HEK293 (cell line): ENCODE measurements around the gene SDS.

Source experiments
- CTCF ChIA-PET: fragments of 350-600 bp; formaldehyde crosslinking; extraction: SDS; loops from one replicate; lab custom pipeline; 2021; ENCODE audit warnings: antibody characterized with exemption; lab: Yijun Ruan, JAX
- POLR2A ChIA-PET: fragments of 300-600 bp; formaldehyde crosslinking; extraction: SDS; loops from one replicate; lab custom pipeline; 2020; ENCODE audit warnings: antibody characterized with exemption, inconsistent platforms; lab: Yijun Ruan, JAX
- H3K27ac ChIP-seq: fragments of 200-500 bp; sonication (Bioruptor generic); 2 replicates; pipeline ENCODE4 v1.5.1; 2014; ENCODE audit warnings: low read depth, low read length, control low read depth, inconsistent platforms; ENCODE audit errors: extremely low read depth
- H3K36me3 ChIP-seq, 2 experiments: fragments of 200-500 bp in 1 of 2; sonication (Bioruptor generic) in 1 of 2; 1 replicate in 1 of 2; 2 replicates in 1 of 2; pipeline ENCODE4 v1.5.1; 2014 to 2017; ENCODE audit warnings: inconsistent platforms in 2 of 2, low read length in 2 of 2; ENCODE audit not compliant: control insufficient read depth in 2 of 2, insufficient read depth in 1 of 2
- H3K4me1 ChIP-seq: fragments of 200-500 bp; sonication (Bioruptor generic); 2 replicates; pipeline ENCODE4 v1.5.1; 2014; ENCODE audit warnings: mild to moderate bottlenecking, low read length, inconsistent platforms; ENCODE audit not compliant: control insufficient read depth, insufficient read depth
- H3K4me3 ChIP-seq: 2 replicates; pipeline ENCODE4 v1.5.1; 2011; ENCODE audit warnings: low read depth, mild to moderate bottlenecking, control low read depth, low read length, moderate library complexity
- H3K9me3 ChIP-seq: fragments of 200-500 bp; sonication (Bioruptor generic); 2 replicates; pipeline ENCODE4 v1.5.1; 2014; ENCODE audit warnings: low read depth, low read length, inconsistent platforms; ENCODE audit not compliant: control insufficient read depth, insufficient read depth
- RBAK ChIP-seq: fragments of 450-650 bp; formaldehyde crosslinking; IDR thresholded peaks from 2 replicates; pipeline ENCODE4 v1.5.1; 2016; ENCODE audit warnings: missing biosample characterization, missing genetic modification characterization
- SCRT2 ChIP-seq: fragments of 450-650 bp; formaldehyde crosslinking; IDR thresholded peaks from 2 replicates; pipeline ENCODE4 v1.5.1; 2016; ENCODE audit warnings: missing biosample characterization, missing genetic modification characterization
- SETDB1 ChIP-seq: IDR thresholded peaks from one replicate; pipeline ENCODE4 v1.6.1; 2017; ENCODE audit warnings: mild to moderate bottlenecking, low read length, moderate library complexity, mixed read lengths; ENCODE audit not compliant: insufficient read length
- WT1 ChIP-seq: fragments of 450-650 bp; formaldehyde crosslinking; IDR thresholded peaks from 2 replicates; pipeline ENCODE4 v1.5.1; 2016; ENCODE audit warnings: missing biosample characterization, missing genetic modification characterization
- ZNF112 ChIP-seq: fragments of 450-650 bp; formaldehyde crosslinking; IDR thresholded peaks from 2 replicates; pipeline ENCODE4 v1.5.0; 2017; ENCODE audit warnings: missing biosample characterization, missing genetic modification characterization
- ZNF146 ChIP-seq: fragments of 450-650 bp; formaldehyde crosslinking; IDR thresholded peaks from 2 replicates; pipeline ENCODE4 v1.5.1; 2016; ENCODE audit warnings: missing biosample characterization, missing genetic modification characterization
- ZNF202 ChIP-seq: fragments of 450-650 bp; formaldehyde crosslinking; IDR thresholded peaks from 2 replicates; pipeline ENCODE4 v1.5.1; 2016; ENCODE audit warnings: missing biosample characterization, missing genetic modification characterization, borderline replicate concordance
- ZNF335 ChIP-seq: fragments of 450-650 bp; formaldehyde crosslinking; conservative IDR thresholded peaks from 2 replicates; pipeline ENCODE4 v1.5.1; 2016; ENCODE audit warnings: missing biosample characterization, missing genetic modification characterization
- ZNF341 ChIP-seq: fragments of 450-650 bp; formaldehyde crosslinking; IDR thresholded peaks from 2 replicates; pipeline ENCODE4; 2016; ENCODE audit warnings: low read depth, missing biosample characterization, missing genetic modification characterization
- ZNF48 ChIP-seq: fragments of 450-650 bp; formaldehyde crosslinking; IDR thresholded peaks from 2 replicates; pipeline ENCODE4 v1.5.1; 2016; ENCODE audit warnings: missing biosample characterization, missing genetic modification characterization
- ZNF521 ChIP-seq: fragments of 450-650 bp; formaldehyde crosslinking; IDR thresholded peaks from 2 replicates; pipeline ENCODE4 v1.5.1; 2017; ENCODE audit warnings: missing biosample characterization, mild to moderate bottlenecking, missing genetic modification characterization
- ZNF677 ChIP-seq: fragments of 450-650 bp; IDR thresholded peaks from 2 replicates; pipeline ENCODE4 v1.5.0; 2018; ENCODE audit warnings: missing biosample characterization, mild to moderate bottlenecking, missing genetic modification characterization, moderate library complexity
- TF ChIP-seq, protein P1 (sequence below): fragments of 450-650 bp; formaldehyde crosslinking; IDR thresholded peaks from 2 replicates; pipeline ENCODE4 v1.5.1; 2017; ENCODE audit warnings: missing biosample characterization, missing genetic modification characterization
- TF ChIP-seq, protein P2 (sequence below): fragments of 450-650 bp; formaldehyde crosslinking; conservative IDR thresholded peaks from 2 replicates; pipeline ENCODE4 v1.5.1; 2016; ENCODE audit warnings: low read depth, missing biosample characterization, missing genetic modification characterization
- TF ChIP-seq, protein P3 (sequence below): fragments of 450-650 bp; formaldehyde crosslinking; IDR thresholded peaks from 2 replicates; pipeline ENCODE4 v1.5.1; 2016; ENCODE audit warnings: missing biosample characterization, missing genetic modification characterization
- TF ChIP-seq, protein P4 (sequence below): fragments of 450-650 bp; formaldehyde crosslinking; IDR thresholded peaks from 2 replicates; pipeline ENCODE4 v1.5.1; 2017; ENCODE audit warnings: missing biosample characterization, missing genetic modification characterization
- TF ChIP-seq, protein P5 (sequence below): fragments of 450-650 bp; formaldehyde crosslinking; IDR thresholded peaks from 2 replicates; pipeline ENCODE4 v1.5.1; 2016; ENCODE audit warnings: missing biosample characterization, missing genetic modification characterization

The SDS gene, protein sequence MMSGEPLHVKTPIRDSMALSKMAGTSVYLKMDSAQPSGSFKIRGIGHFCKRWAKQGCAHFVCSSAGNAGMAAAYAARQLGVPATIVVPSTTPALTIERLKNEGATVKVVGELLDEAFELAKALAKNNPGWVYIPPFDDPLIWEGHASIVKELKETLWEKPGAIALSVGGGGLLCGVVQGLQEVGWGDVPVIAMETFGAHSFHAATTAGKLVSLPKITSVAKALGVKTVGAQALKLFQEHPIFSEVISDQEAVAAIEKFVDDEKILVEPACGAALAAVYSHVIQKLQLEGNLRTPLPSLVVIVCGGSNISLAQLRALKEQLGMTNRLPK

DNA sequence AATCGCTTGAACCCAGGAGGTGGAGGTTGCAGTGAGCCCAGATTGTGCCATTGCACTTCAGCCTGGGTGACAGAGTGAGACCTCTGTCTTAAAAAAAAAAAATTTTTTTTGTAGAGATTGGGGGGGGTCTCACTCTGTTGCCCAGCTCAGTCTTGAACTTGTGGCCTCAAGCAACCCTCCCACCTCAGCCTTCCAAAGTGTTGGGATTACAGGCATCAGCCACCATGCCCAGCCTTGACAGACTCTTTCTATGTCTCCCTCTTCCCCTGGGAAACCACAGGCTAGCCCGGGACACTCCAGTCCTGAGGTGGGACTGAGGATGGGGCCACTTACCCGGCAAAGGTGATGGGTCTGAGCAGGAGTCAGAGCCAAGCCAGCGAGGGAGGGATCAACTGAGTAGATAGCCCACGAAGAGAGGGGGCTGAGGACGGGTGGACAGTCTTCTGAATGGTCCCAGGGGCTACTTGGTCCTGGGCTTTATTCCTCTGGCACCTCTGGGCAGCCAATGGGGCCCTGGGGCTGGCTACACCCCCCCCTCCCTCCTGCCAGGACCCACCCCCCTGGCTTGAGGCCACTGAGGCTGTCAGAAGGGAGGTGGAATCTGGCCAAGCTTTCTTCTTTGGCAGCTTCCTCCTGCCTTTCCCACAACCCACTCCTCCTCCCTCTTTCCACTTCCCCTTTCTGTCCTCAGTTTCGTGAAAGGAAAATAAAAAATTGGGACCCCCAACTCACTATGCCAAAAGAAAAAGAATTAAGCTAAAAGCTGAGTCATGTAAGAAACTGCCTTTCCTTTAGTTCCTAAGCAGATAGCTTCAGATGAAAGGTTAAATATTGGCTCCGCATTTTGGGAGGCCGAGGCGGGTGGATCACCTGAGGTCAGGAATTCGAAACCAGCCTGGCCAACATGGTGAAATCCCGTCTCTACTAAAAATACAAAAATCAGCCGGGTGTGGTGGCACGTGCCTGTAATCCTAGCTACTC, at the start of gene SDS:
Gene SDS, minus strand, starts transcription at position 453 of the 981 bp plus-strand sequence. CDS start 4,179 bp downstream, outside the sequence.
- ChIA-PET POLR2A (interaction anchor here (1.1 kb wide), 1 partner anchor 18 kb away, joined by 3 read pairs; the partner anchor contains the start of gene SDSL), CTCF (interaction anchor here (0.5 to 1.8 kb wide), 4 partner anchors 18 to 355 kb away, joined by 3 to 5 read pairs (median 4); no protein-coding TSS in a partner anchor)
- Histone ChIP-seq H3K27ac (no peak within 1 kb of the TSS), H3K4me1 (no peaks in the 10 kb centered on the region), H3K36me3 (no peaks in the 10 kb centered on the region), H3K4me3 (no peak within 1 kb of the TSS), H3K9me3 (no peaks in the 10 kb centered on the region)
- TF ChIP-seq ZNF335 (tag by site-specific recombination) (peak; percentile 45), ZNF341 (tag by site-specific recombination) (peak; percentile 69), RBAK (tag by site-specific recombination) (no peak)
- TF ChIP-seq, protein P1, sequence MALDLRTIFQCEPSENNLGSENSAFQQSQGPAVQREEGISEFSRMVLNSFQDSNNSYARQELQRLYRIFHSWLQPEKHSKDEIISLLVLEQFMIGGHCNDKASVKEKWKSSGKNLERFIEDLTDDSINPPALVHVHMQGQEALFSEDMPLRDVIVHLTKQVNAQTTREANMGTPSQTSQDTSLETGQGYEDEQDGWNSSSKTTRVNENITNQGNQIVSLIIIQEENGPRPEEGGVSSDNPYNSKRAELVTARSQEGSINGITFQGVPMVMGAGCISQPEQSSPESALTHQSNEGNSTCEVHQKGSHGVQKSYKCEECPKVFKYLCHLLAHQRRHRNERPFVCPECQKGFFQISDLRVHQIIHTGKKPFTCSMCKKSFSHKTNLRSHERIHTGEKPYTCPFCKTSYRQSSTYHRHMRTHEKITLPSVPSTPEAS (tag by site-specific recombination): no peak
- TF ChIP-seq, protein P2, sequence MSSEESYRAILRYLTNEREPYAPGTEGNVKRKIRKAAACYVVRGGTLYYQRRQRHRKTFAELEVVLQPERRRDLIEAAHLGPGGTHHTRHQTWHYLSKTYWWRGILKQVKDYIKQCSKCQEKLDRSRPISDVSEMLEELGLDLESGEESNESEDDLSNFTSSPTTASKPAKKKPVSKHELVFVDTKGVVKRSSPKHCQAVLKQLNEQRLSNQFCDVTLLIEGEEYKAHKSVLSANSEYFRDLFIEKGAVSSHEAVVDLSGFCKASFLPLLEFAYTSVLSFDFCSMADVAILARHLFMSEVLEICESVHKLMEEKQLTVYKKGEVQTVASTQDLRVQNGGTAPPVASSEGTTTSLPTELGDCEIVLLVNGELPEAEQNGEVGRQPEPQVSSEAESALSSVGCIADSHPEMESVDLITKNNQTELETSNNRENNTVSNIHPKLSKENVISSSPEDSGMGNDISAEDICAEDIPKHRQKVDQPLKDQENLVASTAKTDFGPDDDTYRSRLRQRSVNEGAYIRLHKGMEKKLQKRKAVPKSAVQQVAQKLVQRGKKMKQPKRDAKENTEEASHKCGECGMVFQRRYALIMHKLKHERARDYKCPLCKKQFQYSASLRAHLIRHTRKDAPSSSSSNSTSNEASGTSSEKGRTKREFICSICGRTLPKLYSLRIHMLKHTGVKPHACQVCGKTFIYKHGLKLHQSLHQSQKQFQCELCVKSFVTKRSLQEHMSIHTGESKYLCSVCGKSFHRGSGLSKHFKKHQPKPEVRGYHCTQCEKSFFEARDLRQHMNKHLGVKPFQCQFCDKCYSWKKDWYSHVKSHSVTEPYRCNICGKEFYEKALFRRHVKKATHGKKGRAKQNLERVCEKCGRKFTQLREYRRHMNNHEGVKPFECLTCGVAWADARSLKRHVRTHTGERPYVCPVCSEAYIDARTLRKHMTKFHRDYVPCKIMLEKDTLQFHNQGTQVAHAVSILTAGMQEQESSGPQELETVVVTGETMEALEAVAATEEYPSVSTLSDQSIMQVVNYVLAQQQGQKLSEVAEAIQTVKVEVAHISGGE: no peak

DNA sequence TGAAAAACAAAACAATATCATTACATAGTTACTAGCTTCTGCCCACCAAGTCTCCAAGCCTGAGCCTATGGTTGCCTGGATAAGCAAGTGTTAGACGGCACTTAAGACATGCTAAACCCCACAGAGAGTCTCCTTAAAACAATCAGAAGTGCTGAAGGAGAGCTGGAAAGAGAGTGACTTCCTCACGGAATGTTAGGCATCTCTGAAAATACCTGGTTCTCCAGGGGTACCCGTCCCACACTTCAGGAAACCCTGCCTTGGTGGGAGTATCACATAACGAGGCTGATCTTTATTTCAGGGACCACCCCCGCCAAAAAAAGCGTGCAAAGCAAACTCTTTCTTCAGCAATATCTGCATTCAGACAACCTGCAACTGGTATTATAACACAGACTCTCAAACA, 49.6 kb upstream of the SDS start:
- no peak for TF ChIP-seq ZNF202
- TF ChIP-seq SETDB1: no peak
- no peak for TF ChIP-seq ZNF112 (tag by site-specific recombination)
- no peak for TF ChIP-seq ZNF521 (tag by site-specific recombination)
- no peak for TF ChIP-seq ZNF48 (tag by site-specific recombination)
- TF ChIP-seq, protein P3, sequence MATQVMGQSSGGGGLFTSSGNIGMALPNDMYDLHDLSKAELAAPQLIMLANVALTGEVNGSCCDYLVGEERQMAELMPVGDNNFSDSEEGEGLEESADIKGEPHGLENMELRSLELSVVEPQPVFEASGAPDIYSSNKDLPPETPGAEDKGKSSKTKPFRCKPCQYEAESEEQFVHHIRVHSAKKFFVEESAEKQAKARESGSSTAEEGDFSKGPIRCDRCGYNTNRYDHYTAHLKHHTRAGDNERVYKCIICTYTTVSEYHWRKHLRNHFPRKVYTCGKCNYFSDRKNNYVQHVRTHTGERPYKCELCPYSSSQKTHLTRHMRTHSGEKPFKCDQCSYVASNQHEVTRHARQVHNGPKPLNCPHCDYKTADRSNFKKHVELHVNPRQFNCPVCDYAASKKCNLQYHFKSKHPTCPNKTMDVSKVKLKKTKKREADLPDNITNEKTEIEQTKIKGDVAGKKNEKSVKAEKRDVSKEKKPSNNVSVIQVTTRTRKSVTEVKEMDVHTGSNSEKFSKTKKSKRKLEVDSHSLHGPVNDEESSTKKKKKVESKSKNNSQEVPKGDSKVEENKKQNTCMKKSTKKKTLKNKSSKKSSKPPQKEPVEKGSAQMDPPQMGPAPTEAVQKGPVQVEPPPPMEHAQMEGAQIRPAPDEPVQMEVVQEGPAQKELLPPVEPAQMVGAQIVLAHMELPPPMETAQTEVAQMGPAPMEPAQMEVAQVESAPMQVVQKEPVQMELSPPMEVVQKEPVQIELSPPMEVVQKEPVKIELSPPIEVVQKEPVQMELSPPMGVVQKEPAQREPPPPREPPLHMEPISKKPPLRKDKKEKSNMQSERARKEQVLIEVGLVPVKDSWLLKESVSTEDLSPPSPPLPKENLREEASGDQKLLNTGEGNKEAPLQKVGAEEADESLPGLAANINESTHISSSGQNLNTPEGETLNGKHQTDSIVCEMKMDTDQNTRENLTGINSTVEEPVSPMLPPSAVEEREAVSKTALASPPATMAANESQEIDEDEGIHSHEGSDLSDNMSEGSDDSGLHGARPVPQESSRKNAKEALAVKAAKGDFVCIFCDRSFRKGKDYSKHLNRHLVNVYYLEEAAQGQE (tag by site-specific recombination): no peak
- no peak for TF ChIP-seq WT1 (tag by site-specific recombination)
- TF ChIP-seq, protein P1 (tag by site-specific recombination): no peak
- TF ChIP-seq SCRT2 (tag by site-specific recombination): no peak
- TF ChIP-seq ZNF146: no peak
- no peak for TF ChIP-seq ZNF677 (tag by site-specific recombination)
- TF ChIP-seq, protein P4, sequence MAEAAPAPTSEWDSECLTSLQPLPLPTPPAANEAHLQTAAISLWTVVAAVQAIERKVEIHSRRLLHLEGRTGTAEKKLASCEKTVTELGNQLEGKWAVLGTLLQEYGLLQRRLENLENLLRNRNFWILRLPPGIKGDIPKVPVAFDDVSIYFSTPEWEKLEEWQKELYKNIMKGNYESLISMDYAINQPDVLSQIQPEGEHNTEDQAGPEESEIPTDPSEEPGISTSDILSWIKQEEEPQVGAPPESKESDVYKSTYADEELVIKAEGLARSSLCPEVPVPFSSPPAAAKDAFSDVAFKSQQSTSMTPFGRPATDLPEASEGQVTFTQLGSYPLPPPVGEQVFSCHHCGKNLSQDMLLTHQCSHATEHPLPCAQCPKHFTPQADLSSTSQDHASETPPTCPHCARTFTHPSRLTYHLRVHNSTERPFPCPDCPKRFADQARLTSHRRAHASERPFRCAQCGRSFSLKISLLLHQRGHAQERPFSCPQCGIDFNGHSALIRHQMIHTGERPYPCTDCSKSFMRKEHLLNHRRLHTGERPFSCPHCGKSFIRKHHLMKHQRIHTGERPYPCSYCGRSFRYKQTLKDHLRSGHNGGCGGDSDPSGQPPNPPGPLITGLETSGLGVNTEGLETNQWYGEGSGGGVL (tag by site-specific recombination): no peak
- TF ChIP-seq, protein P5, sequence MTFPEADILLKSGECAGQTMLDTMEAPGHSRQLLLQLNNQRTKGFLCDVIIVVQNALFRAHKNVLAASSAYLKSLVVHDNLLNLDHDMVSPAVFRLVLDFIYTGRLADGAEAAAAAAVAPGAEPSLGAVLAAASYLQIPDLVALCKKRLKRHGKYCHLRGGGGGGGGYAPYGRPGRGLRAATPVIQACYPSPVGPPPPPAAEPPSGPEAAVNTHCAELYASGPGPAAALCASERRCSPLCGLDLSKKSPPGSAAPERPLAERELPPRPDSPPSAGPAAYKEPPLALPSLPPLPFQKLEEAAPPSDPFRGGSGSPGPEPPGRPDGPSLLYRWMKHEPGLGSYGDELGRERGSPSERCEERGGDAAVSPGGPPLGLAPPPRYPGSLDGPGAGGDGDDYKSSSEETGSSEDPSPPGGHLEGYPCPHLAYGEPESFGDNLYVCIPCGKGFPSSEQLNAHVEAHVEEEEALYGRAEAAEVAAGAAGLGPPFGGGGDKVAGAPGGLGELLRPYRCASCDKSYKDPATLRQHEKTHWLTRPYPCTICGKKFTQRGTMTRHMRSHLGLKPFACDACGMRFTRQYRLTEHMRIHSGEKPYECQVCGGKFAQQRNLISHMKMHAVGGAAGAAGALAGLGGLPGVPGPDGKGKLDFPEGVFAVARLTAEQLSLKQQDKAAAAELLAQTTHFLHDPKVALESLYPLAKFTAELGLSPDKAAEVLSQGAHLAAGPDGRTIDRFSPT: no peak
- Histone ChIP-seq H3K4me3 (no peak overlapping the region), H3K4me1 (no peaks in the 10 kb centered on the region), H3K9me3 (no peaks in the 10 kb centered on the region), H3K27ac (no peak overlapping the region), H3K36me3 (no peaks in the 10 kb centered on the region)
- POLR2A ChIA-PET: interaction anchor here (0.7 kb wide), 1 partner anchor 715 kb away, joined by 5 read pairs; no protein-coding TSS in a partner anchor
- CTCF ChIA-PET: interaction anchor here (0.7 to 3.0 kb wide), 3 partner anchors 9 to 783 kb away, joined by 3 to 28 read pairs (median 3); no protein-coding TSS in a partner anchor
